H9 (cell line): ENCODE data around the gene KLF11. TPM values are rescaled to one million over a fixed set of nuclear protein-coding genes. Genes with fewer than 3 reads are reported as not detected.
A peak's percentile ranks its signal among the peaks of the same experiment; 100 is the strongest.

Experiments
- DNase-seq: peaks from one replicate; pipeline ENCODE4 v3.0.0-alpha.2; 2017
- H2AFZ ChIP-seq: one replicate; pipeline ENCODE4 v1.6.1; 2013; ENCODE audit warnings: mild to moderate bottlenecking, low read length, control low read depth, moderate library complexity
- H2AK5ac ChIP-seq: 2 replicates; pipeline ENCODE4 v1.6.1; 2013; ENCODE audit warnings: low read length, control low read depth, mixed read lengths; ENCODE audit not compliant: insufficient read length
- H2BK120ac ChIP-seq: one replicate; pipeline ENCODE4 v1.6.1; 2013; ENCODE audit warnings: low read depth, mild to moderate bottlenecking, low read length, control low read depth, inconsistent platforms; ENCODE audit not compliant: poor library complexity, severe bottlenecking
- H2BK12ac ChIP-seq: 2 replicates; pipeline ENCODE4 v1.6.1; 2013; ENCODE audit warnings: low read length, control low read depth, mixed read lengths, low read depth; ENCODE audit not compliant: insufficient read length
- H2BK15ac ChIP-seq: 2 replicates; pipeline ENCODE4 v1.6.1; 2013; ENCODE audit warnings: low read depth, low read length, control low read depth
- H2BK20ac ChIP-seq: one replicate; pipeline ENCODE4 v1.6.1; 2013; ENCODE audit warnings: low read depth, mild to moderate bottlenecking, low read length, control low read depth, inconsistent platforms; ENCODE audit not compliant: poor library complexity, severe bottlenecking
- H2BK5ac ChIP-seq: 2 replicates; pipeline ENCODE4 v1.6.1; 2013; ENCODE audit warnings: low read length, control low read depth, mixed read lengths; ENCODE audit not compliant: insufficient read length
- H3K14ac ChIP-seq: 2 replicates; pipeline ENCODE4 v1.6.1; 2013; ENCODE audit warnings: low read length, control low read depth; ENCODE audit not compliant: insufficient read depth
- H3K18ac ChIP-seq: 2 replicates; pipeline ENCODE4 v1.6.1; 2013; ENCODE audit warnings: low read depth, mild to moderate bottlenecking, mixed read lengths, low read length, control low read depth; ENCODE audit not compliant: insufficient read length
- H3K23ac ChIP-seq: 2 replicates; pipeline ENCODE4 v1.6.1; 2013; ENCODE audit warnings: low read length, control low read depth, mixed read lengths, low read depth; ENCODE audit not compliant: insufficient read length
- H3K23me2 ChIP-seq: 2 replicates; pipeline ENCODE4 v1.6.1; 2013; ENCODE audit warnings: low read depth, mild to moderate bottlenecking, mixed read lengths, low read length, control low read depth; ENCODE audit not compliant: insufficient read length, poor library complexity, severe bottlenecking
- H3K27ac ChIP-seq: 2 replicates; pipeline ENCODE4 v1.5.1; 2013; ENCODE audit warnings: low read length, control low read depth, mixed read lengths, low read depth; ENCODE audit not compliant: insufficient read length
- H3K27me3 ChIP-seq: 2 replicates; pipeline ENCODE4 v1.6.1; 2013; ENCODE audit warnings: low read length, control low read depth, inconsistent platforms; ENCODE audit not compliant: insufficient read depth
- H3K4ac ChIP-seq: 2 replicates; pipeline ENCODE4 v1.6.1; 2013; ENCODE audit warnings: low read depth, mild to moderate bottlenecking, control low read depth, inconsistent platforms, low read length, moderate library complexity
- H3K4me1 ChIP-seq: 2 replicates; pipeline ENCODE4 v1.6.1; 2013; ENCODE audit warnings: low read length, control low read depth, inconsistent platforms; ENCODE audit not compliant: insufficient read depth
- H3K4me2 ChIP-seq: 2 replicates; pipeline ENCODE4 v1.6.1; 2013; ENCODE audit warnings: low read length, control low read depth, mixed read lengths; ENCODE audit not compliant: insufficient read length, insufficient read depth
- H3K56ac ChIP-seq: 2 replicates; pipeline ENCODE4 v1.6.1; 2013; ENCODE audit warnings: low read depth, mild to moderate bottlenecking, mixed read lengths, low read length, control low read depth; ENCODE audit not compliant: insufficient read length
- H3K79me1 ChIP-seq: 2 replicates; pipeline ENCODE4 v1.6.1; 2013; ENCODE audit warnings: low read depth, mild to moderate bottlenecking, moderate library complexity, low read length, control low read depth, inconsistent platforms; ENCODE audit not compliant: insufficient read depth, poor library complexity, severe bottlenecking
- H3K79me2 ChIP-seq: 2 replicates; pipeline ENCODE4 v1.6.1; 2013; ENCODE audit warnings: low read length, control low read depth, inconsistent platforms; ENCODE audit not compliant: insufficient read depth
- H3K9ac ChIP-seq: 2 replicates; pipeline ENCODE4 v1.6.1; 2013; ENCODE audit warnings: low read length, control low read depth, mixed read lengths; ENCODE audit not compliant: insufficient read length; ENCODE audit errors: extremely low read depth
- H3K9me3 ChIP-seq: one replicate; pipeline ENCODE4 v1.6.1; 2013; ENCODE audit warnings: low read depth, low read length, inconsistent platforms; ENCODE audit not compliant: control insufficient read depth
- H3T11ph ChIP-seq: one replicate; pipeline ENCODE4 v1.6.1; 2013; ENCODE audit warnings: mild to moderate bottlenecking, low read length, control low read depth, inconsistent platforms
- H4K20me1 ChIP-seq: one replicate; pipeline ENCODE4 v1.6.1; 2013; ENCODE audit not compliant: control insufficient read depth, insufficient read length, insufficient read depth
- H4K5ac ChIP-seq: 2 replicates; pipeline ENCODE4 v1.6.1; 2013; ENCODE audit warnings: low read depth, mild to moderate bottlenecking, mixed read lengths, low read length, control low read depth; ENCODE audit not compliant: insufficient read length
- H4K8ac ChIP-seq: replicated peaks from 2 replicates; pipeline ENCODE4 v1.6.1; 2013; ENCODE audit warnings: low read length, control low read depth, mixed read lengths, low read depth; ENCODE audit not compliant: insufficient read length
- H4K91ac ChIP-seq: 2 replicates; pipeline ENCODE4 v1.6.1; 2013; ENCODE audit warnings: low read depth, mild to moderate bottlenecking, moderate library complexity, mixed read lengths, low read length, control low read depth; ENCODE audit not compliant: insufficient read length
- H3K27ac Mint-ChIP-seq, 3 experiments: 2 replicates in 2 of 3; 3 replicates in 1 of 3; pipeline ENCODE4 v1.8.0; 2020 to 2021; ENCODE audit warnings: mixed read lengths in 3 of 3, mild to moderate bottlenecking in 1 of 3, moderate library complexity in 1 of 3
- H3K27me3 Mint-ChIP-seq: 2 replicates; pipeline ENCODE4 v1.8.0; 2021; ENCODE audit warnings: low read depth, mild to moderate bottlenecking, moderate library complexity, mixed read lengths
- H3K36me3 Mint-ChIP-seq, 3 experiments: 2 replicates in 2 of 3; 3 replicates in 1 of 3; pipeline ENCODE4 v1.8.0; 2020 to 2021; ENCODE audit warnings: low read depth in 3 of 3, mixed read lengths in 3 of 3; ENCODE audit not compliant: insufficient read depth in 1 of 3
- H3K4me1 Mint-ChIP-seq, 2 experiments: 2 replicates each; pipeline ENCODE4 v1.8.0; 2020; ENCODE audit warnings: mixed read lengths in 2 of 2
- H3K4me3 Mint-ChIP-seq, 2 experiments: 2 replicates in 1 of 2; 3 replicates in 1 of 2; pipeline ENCODE4 v1.8.0; 2020 to 2021; ENCODE audit warnings: mild to moderate bottlenecking in 2 of 2, mixed read lengths in 2 of 2, moderate library complexity in 1 of 2
- H3K9me3 Mint-ChIP-seq, 2 experiments: 2 replicates in 1 of 2; 3 replicates in 1 of 2; pipeline ENCODE4 v1.8.0; 2020; ENCODE audit warnings: mild to moderate bottlenecking in 2 of 2, mixed read lengths in 2 of 2, moderate library complexity in 1 of 2
- CTCF ChIP-seq: fragments of 200-600 bp; sonication (generic); conservative IDR thresholded peaks from 3 replicates; pipeline ENCODE4 v1.8.0; 2021; ENCODE audit warnings: antibody characterized with exemption, mild to moderate bottlenecking
- WGBS: extraction: QIAGEN DNeasy Blood & Tissue Kit; methylation state at CpG from one replicate; pipeline ENCODE4 v1.1.7; 2013; ENCODE audit warnings: missing lambda C conversion rate, low lambda C conversion rate, mixed read lengths; ENCODE audit not compliant: insufficient read length; ENCODE audit errors: extremely low coverage; 5-methylcytosine and 5-hydroxymethylcytosine counted together
- total RNA-seq: library from RNA; stranded (reverse); gene quantifications from 2 replicates; pipeline ENCODE4 v1.2.1, GENCODE V29; 2021

KLF11 gene
- total RNA-seq, 1 experiment from 2014 or later: 15.5 TPM

GRCh38 chr2:10073706-10074105 is 30.4 kb downstream of the KLF11 start:
- Histone ChIP-seq H2BK20ac (no peak overlapping the region), H3K9ac (no peak overlapping the region), H3K4ac (no peak overlapping the region), H2AFZ (no peak overlapping the region), H3K56ac (no peak overlapping the region), H4K20me1 (no peaks in the 10 kb centered on the region), H3K9me3 (no peaks in the 10 kb centered on the region), H3K18ac (no peak overlapping the region), H4K8ac (no peak overlapping the region), H3K27me3 (peaks cover 7% of the 10 kb centered on the region; the same call in 1 of the 2 replicates), H3K23me2 (no peaks in the 10 kb centered on the region), H3K4me1 (no peaks in the 10 kb centered on the region), H4K91ac (no peak overlapping the region), H2BK120ac (no peak overlapping the region), H3K79me2 (no peaks in the 10 kb centered on the region; the same call in 1 of the 2 replicates), H2BK15ac (no peak overlapping the region), H3K27ac (no peak overlapping the region), H3K14ac (no peak overlapping the region), H2AK5ac (no peak overlapping the region), H2BK5ac (no peak overlapping the region), H4K5ac (no peak overlapping the region), H3K79me1 (no peaks in the 10 kb centered on the region), H3K4me2 (no peak overlapping the region), H3K23ac (no peak overlapping the region), H3T11ph (no peak overlapping the region), H2BK12ac (no peak overlapping the region)
- H3K27ac Mint-ChIP-seq: no peak overlapping the region
- WGBS: no CpG with 5 or more reads among the region's 8 CpGs
- no peaks in the 10 kb centered on the region for H3K36me3 Mint-ChIP-seq
- H3K9me3 Mint-ChIP-seq: no peaks in the 10 kb centered on the region; a peak in 1 of 5 replicates
- H3K4me3 Mint-ChIP-seq: peak overlapping the region in 1 of 2 experiments; percentile 31; a peak in 1 of 5 replicates
- TF ChIP-seq CTCF: no peak
- peaks cover 47% of the 10 kb centered on the region for H3K27me3 Mint-ChIP-seq
- no peak for DNase-seq
- peaks cover 16 to 36% of the 10 kb centered on the region in 2 experiments for H3K4me1 Mint-ChIP-seq
